ENCODE data around the gene HMGXB4.

The HMGXB4 gene

GRCh38 chr22:35341090-35341874 lies 84.0 kb downstream of the HMGXB4 start:
- ATAC-seq (replicated peaks; ENCODE audit: extremely low read depth, poor library complexity, severe bottlenecking) (no peak), DNase-seq (ENCODE audit: low spot score in 2 of 2) (no peak)
- Mint-ChIP-seq H3K27me3 (no peaks in the 10 kb centered on the region), H3K4me1 (no peaks in the 10 kb centered on the region), H3K9me3 (no peaks in the 10 kb centered on the region), H3K4me3 (no peak overlapping the region), H3K36me3 (ENCODE audit: insufficient read depth) (peaks cover 14% of the 10 kb centered on the region), H3K27ac (ENCODE audit: low read depth) (no peak overlapping the region)

- Mint-ChIP-seq H3K4me3 (no peak overlapping the region), H3K9me3 (no peaks in the 10 kb centered on the region), H3K4me1 (no peaks in the 10 kb centered on the region), H3K27ac (ENCODE audit: low read depth) (no peak overlapping the region), H3K27me3 (no peaks in the 10 kb centered on the region), H3K36me3 (ENCODE audit: insufficient read depth) (peaks cover 12% of the 10 kb centered on the region)
- DNase-seq (ENCODE audit: low spot score in 2 of 2) (no peak), ATAC-seq (replicated peaks; ENCODE audit: extremely low read depth, poor library complexity, severe bottlenecking) (no peak)
These were observed 85.1 kb downstream of the HMGXB4 start for GRCh38 chr22:35342390-35342789.

- ATAC-seq (replicated peaks; ENCODE audit: extremely low read depth, poor library complexity, severe bottlenecking) (no peak), DNase-seq (ENCODE audit: low spot score in 2 of 2) (no peak)
- Mint-ChIP-seq H3K4me1 (no peaks in the 10 kb centered on the region), H3K27ac (ENCODE audit: low read depth) (no peak overlapping the region), H3K27me3 (no peaks in the 10 kb centered on the region), H3K4me3 (no peak overlapping the region), H3K9me3 (no peaks in the 10 kb centered on the region), H3K36me3 (ENCODE audit: insufficient read depth) (peaks cover 8% of the 10 kb centered on the region)
These were observed 86.6 kb downstream of the HMGXB4 start for GRCh38 chr22:35343664-35344550.

- H3K4me3 Mint-ChIP-seq: no peak overlapping the region
- H3K36me3 Mint-ChIP-seq (ENCODE audit: insufficient read depth): peaks cover 7% of the 10 kb centered on the region
- H3K4me1 Mint-ChIP-seq: no peaks in the 10 kb centered on the region
- DNase-seq (ENCODE audit: low spot score in 2 of 2): no peak
- no peak for ATAC-seq (replicated peaks; ENCODE audit: extremely low read depth, poor library complexity, severe bottlenecking)
- H3K27ac Mint-ChIP-seq (ENCODE audit: low read depth): no peak overlapping the region
- no peaks in the 10 kb centered on the region for H3K9me3 Mint-ChIP-seq
- no peaks in the 10 kb centered on the region for H3K27me3 Mint-ChIP-seq
These were observed 87.8 kb downstream of the HMGXB4 start for GRCh38 chr22:35344956-35345690.

Data from central memory CD8-positive, alpha-beta T cell (primary cell).